Fibroblast of lung (primary cell): Measurements from ENCODE around the gene CYP24A1.

ENCODE experiments used
- CTCF ChIP-seq, 2 donors: IDR thresholded peaks in 1 of 2; conservative IDR thresholded peaks in 1 of 2; 1 replicate in 1 of 2; 2 replicates in 1 of 2; pipeline ENCODE4 v1.5.1; 2011 to 2012; ENCODE audit warnings: low read length in 2 of 2, control low read depth in 1 of 2, inconsistent platforms in 1 of 2, low read depth in 1 of 2, mild to moderate bottlenecking in 1 of 2
- EZH2 ChIP-seq: IDR thresholded peaks from 2 replicates; pipeline ENCODE4 v1.5.1; 2012; ENCODE audit warnings: low read length, control low read depth, mild to moderate bottlenecking; ENCODE audit errors: missing control alignments

DNA sequence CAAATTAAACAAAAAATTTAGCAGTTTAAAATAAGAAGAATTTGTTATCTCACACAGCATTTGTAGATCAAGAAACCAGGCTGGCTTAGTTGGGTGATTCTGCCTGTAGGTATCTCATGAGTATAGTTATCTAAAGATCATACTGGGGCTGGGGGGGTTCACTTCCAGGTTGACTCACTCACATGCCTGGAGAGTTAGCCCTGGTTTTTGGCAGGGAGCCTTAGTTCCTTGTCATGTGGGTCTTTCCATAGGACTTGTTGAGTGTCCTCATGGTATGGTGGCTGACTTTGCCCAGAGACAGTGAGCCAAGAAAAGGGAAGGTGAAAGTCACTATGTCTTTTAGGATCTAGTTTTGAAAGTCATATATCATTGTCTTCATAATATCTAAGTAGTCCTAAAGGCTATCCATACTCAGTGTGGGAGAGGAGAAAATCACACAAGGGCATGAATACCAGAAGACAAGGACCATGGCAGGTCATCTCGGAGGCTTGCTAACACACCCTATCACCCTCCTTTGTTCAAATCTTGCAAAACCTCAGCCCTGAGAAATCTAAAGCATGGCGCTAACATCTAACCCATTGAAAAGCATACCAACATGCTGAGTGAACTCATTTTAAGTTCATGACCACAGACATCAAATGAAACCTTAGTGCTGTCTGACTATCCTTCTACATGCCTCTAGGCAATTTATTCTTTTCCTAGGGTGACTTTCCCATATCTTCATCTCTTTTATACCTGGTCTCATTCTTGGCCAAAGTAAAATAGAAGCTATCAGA is 39.2 kb downstream of the CYP24A1 start:
- TF ChIP-seq CTCF (conservative IDR thresholded peaks at IDR 0.05 in 1 of 2, IDR thresholded peaks at IDR 0.05 in 1 of 2; ENCODE audit: low read depth in 1 of 2, low read length in 2 of 2) (no peak), EZH2 (no peak)
